Bronchial epithelial cell (primary cell): ENCODE data around the gene KLKB1. TPM values are rescaled to one million over a fixed set of nuclear protein-coding genes. Genes with fewer than 3 reads are reported as not detected.
A peak's percentile ranks its signal among the peaks of the same experiment; 100 is the strongest.

Source experiments
- DNase-seq: peaks from one replicate; pipeline ENCODE4 v3.0.0-alpha.2; 2010; ENCODE audit warnings: low read depth
- FAIRE-seq: peaks from 2 replicates; lab custom pipeline; 2011; peaks lifted over from hg19 to GRCh38; lab: Jason Lieb, UNC
- H3K27me3 ChIP-seq: 2 replicates; pipeline ENCODE4 v1.5.1; 2011; ENCODE audit warnings: low read length; ENCODE audit not compliant: control insufficient read depth, insufficient read depth
- H3K36me3 ChIP-seq: 2 replicates; pipeline ENCODE4 v1.5.1; 2011; ENCODE audit warnings: low read length; ENCODE audit not compliant: control insufficient read depth, insufficient read depth
- H3K4me3 ChIP-seq: 2 replicates; pipeline ENCODE4 v1.5.1; 2011; ENCODE audit warnings: mild to moderate bottlenecking, low read depth, low read length, control low read depth
- total RNA-seq: library from RNA; depleted of rRNA; stranded (reverse); fragments of >200 nt; gene quantifications from 2 replicates; pipeline ENCODE4 v1.2.1, GENCODE V29; 2014
- TF ChIP-seq, protein P1 (sequence below): IDR thresholded peaks from 2 replicates; pipeline ENCODE4 v1.5.1; 2011; ENCODE audit warnings: mild to moderate bottlenecking, moderate library complexity, low read length, control low read depth, inconsistent platforms; ENCODE audit not compliant: insufficient read depth, severe bottlenecking

The KLKB1 gene
- total RNA-seq, 1 donor from 2014 or later = not detected

DNA sequence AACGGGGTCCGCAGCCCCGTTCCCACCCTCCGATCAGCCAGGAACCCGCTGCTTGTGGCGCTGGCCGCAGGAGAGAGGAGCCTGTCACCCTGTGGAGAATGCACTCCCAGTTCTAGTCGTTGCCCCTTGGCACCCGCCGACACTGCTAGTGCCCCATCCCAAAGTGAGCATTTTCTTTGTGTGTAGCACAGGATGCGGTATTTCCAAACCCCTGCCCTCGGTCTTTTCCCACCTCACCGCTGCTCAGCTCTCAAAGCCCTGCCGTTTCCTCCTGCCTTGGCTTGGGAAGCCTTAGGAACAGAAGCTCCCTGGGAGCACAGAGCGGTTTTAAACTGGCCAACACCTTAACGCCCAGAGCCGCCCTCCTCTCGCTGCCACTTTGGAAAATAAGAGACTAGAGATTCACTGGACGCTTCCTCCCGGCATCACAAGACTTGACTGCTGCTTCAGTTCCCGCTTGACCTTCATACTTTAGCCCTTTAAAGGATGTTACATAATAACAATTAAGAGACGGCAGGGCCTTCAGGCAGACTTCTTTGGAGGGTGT is 35.2 kb upstream of the KLKB1 start:
- peak overlapping the region; percentile 76 for H3K4me3 ChIP-seq
- no peaks in the 10 kb centered on the region for H3K27me3 ChIP-seq
- FAIRE-seq (no peak), DNase-seq (peak; percentile 33)
- TF ChIP-seq, protein P1, sequence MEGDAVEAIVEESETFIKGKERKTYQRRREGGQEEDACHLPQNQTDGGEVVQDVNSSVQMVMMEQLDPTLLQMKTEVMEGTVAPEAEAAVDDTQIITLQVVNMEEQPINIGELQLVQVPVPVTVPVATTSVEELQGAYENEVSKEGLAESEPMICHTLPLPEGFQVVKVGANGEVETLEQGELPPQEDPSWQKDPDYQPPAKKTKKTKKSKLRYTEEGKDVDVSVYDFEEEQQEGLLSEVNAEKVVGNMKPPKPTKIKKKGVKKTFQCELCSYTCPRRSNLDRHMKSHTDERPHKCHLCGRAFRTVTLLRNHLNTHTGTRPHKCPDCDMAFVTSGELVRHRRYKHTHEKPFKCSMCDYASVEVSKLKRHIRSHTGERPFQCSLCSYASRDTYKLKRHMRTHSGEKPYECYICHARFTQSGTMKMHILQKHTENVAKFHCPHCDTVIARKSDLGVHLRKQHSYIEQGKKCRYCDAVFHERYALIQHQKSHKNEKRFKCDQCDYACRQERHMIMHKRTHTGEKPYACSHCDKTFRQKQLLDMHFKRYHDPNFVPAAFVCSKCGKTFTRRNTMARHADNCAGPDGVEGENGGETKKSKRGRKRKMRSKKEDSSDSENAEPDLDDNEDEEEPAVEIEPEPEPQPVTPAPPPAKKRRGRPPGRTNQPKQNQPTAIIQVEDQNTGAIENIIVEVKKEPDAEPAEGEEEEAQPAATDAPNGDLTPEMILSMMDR = no peak
- no peaks in the 10 kb centered on the region for H3K36me3 ChIP-seq

DNA sequence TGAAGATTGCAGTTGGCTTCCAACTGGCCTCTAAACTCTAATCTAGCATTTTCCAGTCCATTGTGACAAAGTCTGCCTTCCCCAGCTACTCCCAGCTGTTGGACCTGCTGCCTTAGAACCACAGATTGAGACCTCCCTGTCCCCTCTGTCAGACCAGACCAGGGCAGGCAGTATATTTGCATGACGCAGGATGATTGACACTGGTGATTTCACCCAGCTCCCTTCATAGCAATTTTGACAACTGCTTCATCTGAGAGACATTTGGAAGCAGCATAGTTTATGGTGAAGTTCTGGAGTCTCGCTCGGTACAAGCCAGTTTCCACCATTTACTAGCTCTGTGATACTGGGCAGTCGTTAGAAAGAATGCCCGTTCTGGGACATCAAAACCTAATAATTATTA is 33.5 kb upstream of the KLKB1 start:
- DNase-seq (no peak), FAIRE-seq (no peak)
- TF ChIP-seq, protein P1 = no peak
- no peaks in the 10 kb centered on the region for H3K27me3 ChIP-seq
- no peak overlapping the region for H3K4me3 ChIP-seq
- no peaks in the 10 kb centered on the region for H3K36me3 ChIP-seq

DNA sequence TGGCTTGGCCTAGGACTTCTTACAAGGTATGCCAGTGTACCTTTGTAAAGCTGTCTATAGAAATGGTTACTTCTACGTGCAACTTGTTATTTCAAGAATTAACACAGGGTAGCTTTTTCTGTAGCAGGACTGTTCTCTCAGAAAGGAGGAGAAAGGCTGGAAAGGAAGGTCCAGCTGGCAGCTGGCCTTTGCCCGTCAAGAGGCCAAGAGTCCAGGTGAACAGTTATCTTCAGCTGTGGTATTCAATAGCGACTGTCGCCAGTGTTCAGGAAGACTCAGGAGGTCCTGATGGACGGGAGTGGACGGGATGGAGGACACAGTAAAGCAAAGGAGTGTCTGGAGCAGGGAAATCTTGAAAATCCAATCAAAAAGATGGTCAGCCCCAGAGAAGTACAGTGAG is 31.2 kb upstream of the KLKB1 start:
- no peaks in the 10 kb centered on the region for H3K27me3 ChIP-seq
- DNase-seq (no peak), FAIRE-seq (no peak)
- TF ChIP-seq, protein P1 = no peak
- H3K4me3 ChIP-seq = no peak overlapping the region
- H3K36me3 ChIP-seq = no peaks in the 10 kb centered on the region

DNA sequence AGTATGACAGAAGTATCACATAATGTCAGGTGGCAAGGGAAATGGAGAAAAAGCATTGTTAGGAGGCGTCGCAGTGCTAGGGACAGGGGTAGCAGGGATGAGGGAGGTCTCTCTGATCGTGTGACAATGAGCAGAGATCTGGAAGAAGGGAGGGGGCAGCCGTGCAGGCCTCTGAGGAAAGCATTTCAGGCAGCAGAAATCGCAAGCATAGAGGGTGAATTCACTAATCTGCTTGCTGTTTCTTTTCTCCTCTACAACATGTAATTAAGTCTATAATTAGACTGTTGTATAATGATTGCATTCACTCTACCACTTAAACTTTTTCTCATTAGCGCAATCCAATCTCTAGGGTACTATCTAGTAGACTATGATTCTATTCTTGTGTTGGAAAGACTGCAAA is 26.8 kb upstream of the KLKB1 start:
- TF ChIP-seq, protein P1 = no peak
- H3K36me3 ChIP-seq = no peaks in the 10 kb centered on the region
- DNase-seq (no peak), FAIRE-seq (no peak)
- no peaks in the 10 kb centered on the region for H3K27me3 ChIP-seq
- no peak overlapping the region for H3K4me3 ChIP-seq

DNA sequence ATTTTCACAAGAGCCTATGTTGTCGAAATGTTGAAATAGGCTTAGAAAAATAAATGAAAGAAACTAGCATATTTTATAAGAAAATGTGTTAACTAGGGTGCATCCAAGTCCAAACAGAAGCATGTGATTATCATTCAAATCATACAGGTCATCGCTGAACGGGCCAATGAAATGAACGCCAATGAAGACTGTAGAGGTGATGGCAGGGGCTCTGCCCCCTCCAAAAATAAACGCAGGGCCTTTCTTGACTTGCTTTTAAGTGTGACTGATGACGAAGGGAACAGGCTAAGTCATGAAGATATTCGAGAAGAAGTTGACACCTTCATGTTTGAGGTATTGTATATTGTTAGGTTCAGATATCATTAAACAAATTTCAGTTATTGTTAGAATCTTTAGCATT is 26.3 kb upstream of the KLKB1 start:
- TF ChIP-seq, protein P1 = no peak
- Histone ChIP-seq H3K27me3 (no peaks in the 10 kb centered on the region), H3K36me3 (no peaks in the 10 kb centered on the region), H3K4me3 (no peak overlapping the region)
- DNase-seq (no peak), FAIRE-seq (no peak)
